Panc1 (cell line): ENCODE data around the gene CBR4.

Source experiments
- POLR2AphosphoS5 ChIP-seq: IDR thresholded peaks from 2 replicates; pipeline ENCODE4 v1.6.1; 2012; ENCODE audit warnings: mild to moderate bottlenecking, low read depth, low read length, moderate library complexity
- TCF7L2 ChIP-seq: IDR thresholded peaks from 2 replicates; pipeline ENCODE4 v1.6.1; 2011; ENCODE audit warnings: mild to moderate bottlenecking, low read depth, low read length, inconsistent platforms
- TF ChIP-seq, protein P1 (sequence below): fragments of 450-650 bp; IDR thresholded peaks from 2 replicates; pipeline ENCODE4 v1.5.1; 2017; ENCODE audit warnings: mild to moderate bottlenecking
- TF ChIP-seq, protein P2 (sequence below), 2 experiments: IDR thresholded peaks; 2 replicates each; pipeline ENCODE4 v1.6.1; 2011 to 2012; ENCODE audit warnings: low read depth in 2 of 2, control low read depth in 1 of 2, low read length in 1 of 2, mild to moderate bottlenecking in 1 of 2, moderate library complexity in 1 of 2; ENCODE audit not compliant: insufficient read depth in 1 of 2

- TF ChIP-seq, protein P1, sequence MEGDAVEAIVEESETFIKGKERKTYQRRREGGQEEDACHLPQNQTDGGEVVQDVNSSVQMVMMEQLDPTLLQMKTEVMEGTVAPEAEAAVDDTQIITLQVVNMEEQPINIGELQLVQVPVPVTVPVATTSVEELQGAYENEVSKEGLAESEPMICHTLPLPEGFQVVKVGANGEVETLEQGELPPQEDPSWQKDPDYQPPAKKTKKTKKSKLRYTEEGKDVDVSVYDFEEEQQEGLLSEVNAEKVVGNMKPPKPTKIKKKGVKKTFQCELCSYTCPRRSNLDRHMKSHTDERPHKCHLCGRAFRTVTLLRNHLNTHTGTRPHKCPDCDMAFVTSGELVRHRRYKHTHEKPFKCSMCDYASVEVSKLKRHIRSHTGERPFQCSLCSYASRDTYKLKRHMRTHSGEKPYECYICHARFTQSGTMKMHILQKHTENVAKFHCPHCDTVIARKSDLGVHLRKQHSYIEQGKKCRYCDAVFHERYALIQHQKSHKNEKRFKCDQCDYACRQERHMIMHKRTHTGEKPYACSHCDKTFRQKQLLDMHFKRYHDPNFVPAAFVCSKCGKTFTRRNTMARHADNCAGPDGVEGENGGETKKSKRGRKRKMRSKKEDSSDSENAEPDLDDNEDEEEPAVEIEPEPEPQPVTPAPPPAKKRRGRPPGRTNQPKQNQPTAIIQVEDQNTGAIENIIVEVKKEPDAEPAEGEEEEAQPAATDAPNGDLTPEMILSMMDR: no peak
- TF ChIP-seq POLR2AphosphoS5 (no peak), TCF7L2 (no peak)
- TF ChIP-seq, protein P2, sequence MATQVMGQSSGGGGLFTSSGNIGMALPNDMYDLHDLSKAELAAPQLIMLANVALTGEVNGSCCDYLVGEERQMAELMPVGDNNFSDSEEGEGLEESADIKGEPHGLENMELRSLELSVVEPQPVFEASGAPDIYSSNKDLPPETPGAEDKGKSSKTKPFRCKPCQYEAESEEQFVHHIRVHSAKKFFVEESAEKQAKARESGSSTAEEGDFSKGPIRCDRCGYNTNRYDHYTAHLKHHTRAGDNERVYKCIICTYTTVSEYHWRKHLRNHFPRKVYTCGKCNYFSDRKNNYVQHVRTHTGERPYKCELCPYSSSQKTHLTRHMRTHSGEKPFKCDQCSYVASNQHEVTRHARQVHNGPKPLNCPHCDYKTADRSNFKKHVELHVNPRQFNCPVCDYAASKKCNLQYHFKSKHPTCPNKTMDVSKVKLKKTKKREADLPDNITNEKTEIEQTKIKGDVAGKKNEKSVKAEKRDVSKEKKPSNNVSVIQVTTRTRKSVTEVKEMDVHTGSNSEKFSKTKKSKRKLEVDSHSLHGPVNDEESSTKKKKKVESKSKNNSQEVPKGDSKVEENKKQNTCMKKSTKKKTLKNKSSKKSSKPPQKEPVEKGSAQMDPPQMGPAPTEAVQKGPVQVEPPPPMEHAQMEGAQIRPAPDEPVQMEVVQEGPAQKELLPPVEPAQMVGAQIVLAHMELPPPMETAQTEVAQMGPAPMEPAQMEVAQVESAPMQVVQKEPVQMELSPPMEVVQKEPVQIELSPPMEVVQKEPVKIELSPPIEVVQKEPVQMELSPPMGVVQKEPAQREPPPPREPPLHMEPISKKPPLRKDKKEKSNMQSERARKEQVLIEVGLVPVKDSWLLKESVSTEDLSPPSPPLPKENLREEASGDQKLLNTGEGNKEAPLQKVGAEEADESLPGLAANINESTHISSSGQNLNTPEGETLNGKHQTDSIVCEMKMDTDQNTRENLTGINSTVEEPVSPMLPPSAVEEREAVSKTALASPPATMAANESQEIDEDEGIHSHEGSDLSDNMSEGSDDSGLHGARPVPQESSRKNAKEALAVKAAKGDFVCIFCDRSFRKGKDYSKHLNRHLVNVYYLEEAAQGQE (IDR thresholded peaks at IDR 0.05; ENCODE audit: insufficient read depth in 1 of 2, low read depth in 2 of 2, low read length in 1 of 2): no peak
These were observed 31.9 kb downstream of the CBR4 start for GRCh38 chr4:168978001-168978700.
